ENCODE measurements around the gene PCDH7. TPM values are rescaled to one million over a fixed set of nuclear protein-coding genes. Genes with fewer than 3 reads are reported as not detected.

PCDH7 gene
- polyA plus RNA-seq, 2 donors = 3.3 to 7.4 TPM

DNA sequence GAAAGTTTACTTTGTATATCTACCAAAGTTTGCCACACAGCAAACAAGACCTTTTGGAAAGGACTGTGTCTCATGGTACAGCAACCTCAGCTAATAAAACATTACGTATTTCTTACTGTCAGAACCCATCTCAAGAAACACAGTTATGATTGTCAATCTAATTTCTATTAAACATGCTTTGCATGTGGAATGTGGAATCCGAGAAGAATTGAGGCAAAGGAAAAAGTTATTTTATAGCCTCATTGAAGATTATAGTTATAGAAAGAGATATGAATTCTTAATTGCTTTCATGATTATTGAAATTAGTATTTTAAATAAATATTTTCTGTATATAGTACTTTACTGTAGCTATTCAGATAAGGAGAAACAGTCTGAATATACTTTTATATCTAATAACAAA is 5.4 kb downstream of the PCDH7 start:
- H3K4me1 ChIP-seq (ENCODE audit: control insufficient read depth in 2 of 2, insufficient read depth in 2 of 2, low read length in 1 of 2) = peaks cover 0 to 12% of the 10 kb centered on the region in 2 donors
- peaks cover 0 to 10% of the 10 kb centered on the region in 2 donors for H3K9me3 ChIP-seq (ENCODE audit: control insufficient read depth in 2 of 2, insufficient read depth in 1 of 2, low read depth in 1 of 2, low read length in 1 of 2)
- H3K4me3 ChIP-seq (ENCODE audit: low read depth in 1 of 2, low read length in 2 of 2) = peak overlapping the region in 1 of 2 donors; percentile 37
- WGBS, 2 donors = 34 to 42% methylated on average over 2 of the region's 2 CpGs
- H3K27ac ChIP-seq (ENCODE audit: low read depth in 2 of 2, low read length in 1 of 2) = no peak overlapping the region
- H3K27me3 ChIP-seq (ENCODE audit: control insufficient read depth in 1 of 2, insufficient read depth in 2 of 2, low read length in 2 of 2) = peaks cover 0 to 2% of the 10 kb centered on the region in 2 donors
- peaks cover 0 to 3% of the 10 kb centered on the region in 2 donors for H3K36me3 ChIP-seq (ENCODE audit: control insufficient read depth in 2 of 2, insufficient read depth in 2 of 2, low read length in 1 of 2)

GRCh38 chr4:30726090-30726675 is 6.0 kb downstream of the PCDH7 start:
- H3K27ac ChIP-seq (ENCODE audit: low read depth in 2 of 2, low read length in 1 of 2) = no peak overlapping the region
- 31 to 41% methylated on average over 2 of the region's 2 CpGs for WGBS, 2 donors
- peaks cover 0 to 10% of the 10 kb centered on the region in 2 donors for H3K9me3 ChIP-seq (ENCODE audit: control insufficient read depth in 2 of 2, insufficient read depth in 1 of 2, low read depth in 1 of 2, low read length in 1 of 2)
- H3K27me3 ChIP-seq (ENCODE audit: control insufficient read depth in 1 of 2, insufficient read depth in 2 of 2, low read length in 2 of 2) = peaks cover 0 to under 1% of the 10 kb centered on the region in 2 donors
- peaks cover 0 to 3% of the 10 kb centered on the region in 2 donors for H3K36me3 ChIP-seq (ENCODE audit: control insufficient read depth in 2 of 2, insufficient read depth in 2 of 2, low read length in 1 of 2)
- H3K4me1 ChIP-seq (ENCODE audit: control insufficient read depth in 2 of 2, insufficient read depth in 2 of 2, low read length in 1 of 2) = peaks cover 0 to 12% of the 10 kb centered on the region in 2 donors
- H3K4me3 ChIP-seq (ENCODE audit: low read depth in 1 of 2, low read length in 2 of 2) = peak overlapping the region in 1 of 2 donors; percentile 23

GRCh38 chr4:30727409-30727808 is 7.2 kb downstream of the PCDH7 start:
- no peak overlapping the region for H3K27ac ChIP-seq (ENCODE audit: low read depth in 2 of 2, low read length in 1 of 2)
- no peaks in the 10 kb centered on the region for H3K36me3 ChIP-seq (ENCODE audit: control insufficient read depth in 2 of 2, insufficient read depth in 2 of 2, low read length in 1 of 2)
- 61 to 67% methylated on average over 2 of the region's 2 CpGs for WGBS, 2 donors
- peak overlapping the region in 1 of 2 donors; percentile 26 for H3K4me3 ChIP-seq (ENCODE audit: low read depth in 1 of 2, low read length in 2 of 2)
- peaks cover 0 to 8% of the 10 kb centered on the region in 2 donors for H3K4me1 ChIP-seq (ENCODE audit: control insufficient read depth in 2 of 2, insufficient read depth in 2 of 2, low read length in 1 of 2)
- H3K27me3 ChIP-seq (ENCODE audit: control insufficient read depth in 1 of 2, insufficient read depth in 2 of 2, low read length in 2 of 2) = no peaks in the 10 kb centered on the region
- H3K9me3 ChIP-seq (ENCODE audit: control insufficient read depth in 2 of 2, insufficient read depth in 1 of 2, low read depth in 1 of 2, low read length in 1 of 2) = peaks cover 0 to 4% of the 10 kb centered on the region in 2 donors

DNA sequence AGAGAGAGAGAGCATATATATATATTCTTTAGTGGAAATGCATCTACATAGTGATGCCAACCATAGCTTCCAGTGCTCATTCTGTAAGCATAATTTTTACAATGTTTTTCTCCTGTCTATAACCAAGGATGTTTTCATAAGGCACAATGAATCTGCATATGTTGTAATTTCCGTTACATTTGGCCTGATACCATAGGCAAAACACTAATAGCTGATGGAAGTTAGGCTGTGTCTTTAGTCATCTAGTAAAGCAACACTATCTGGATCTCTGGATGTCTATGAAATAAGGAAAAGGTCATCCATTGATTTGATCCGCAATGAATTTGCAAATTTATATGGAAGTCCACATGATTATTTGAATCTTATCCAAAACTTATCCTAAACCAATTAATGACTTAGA is 8.1 kb downstream of the PCDH7 start:
- Histone ChIP-seq H3K36me3 (ENCODE audit: control insufficient read depth in 2 of 2, insufficient read depth in 2 of 2, low read length in 1 of 2) (no peaks in the 10 kb centered on the region), H3K9me3 (ENCODE audit: control insufficient read depth in 2 of 2, insufficient read depth in 1 of 2, low read depth in 1 of 2, low read length in 1 of 2) (no peaks in the 10 kb centered on the region), H3K4me3 (ENCODE audit: low read depth in 1 of 2, low read length in 2 of 2) (no peak overlapping the region), H3K27me3 (ENCODE audit: control insufficient read depth in 1 of 2, insufficient read depth in 2 of 2, low read length in 2 of 2) (no peaks in the 10 kb centered on the region), H3K27ac (ENCODE audit: low read depth in 2 of 2, low read length in 1 of 2) (no peak overlapping the region), H3K4me1 (ENCODE audit: control insufficient read depth in 2 of 2, insufficient read depth in 2 of 2, low read length in 1 of 2) (no peaks in the 10 kb centered on the region)
- 80 to 83% methylated on average over 2 of the region's 2 CpGs for WGBS, 2 donors

GRCh38 chr4:30743897-30744296 is 23.7 kb downstream of the PCDH7 start:
- H3K27ac ChIP-seq (ENCODE audit: low read depth in 2 of 2, low read length in 1 of 2) = no peak overlapping the region
- H3K36me3 ChIP-seq (ENCODE audit: control insufficient read depth in 2 of 2, insufficient read depth in 2 of 2, low read length in 1 of 2) = no peaks in the 10 kb centered on the region
- H3K4me3 ChIP-seq (ENCODE audit: low read depth in 1 of 2, low read length in 2 of 2) = no peak overlapping the region
- no peaks in the 10 kb centered on the region for H3K4me1 ChIP-seq (ENCODE audit: control insufficient read depth in 2 of 2, insufficient read depth in 2 of 2, low read length in 1 of 2)
- H3K9me3 ChIP-seq (ENCODE audit: control insufficient read depth in 2 of 2, insufficient read depth in 1 of 2, low read depth in 1 of 2, low read length in 1 of 2) = no peaks in the 10 kb centered on the region
- WGBS, 2 donors = 54 to 70% methylated on average over 3 of the region's 3 CpGs
- H3K27me3 ChIP-seq (ENCODE audit: control insufficient read depth in 1 of 2, insufficient read depth in 2 of 2, low read length in 2 of 2) = no peaks in the 10 kb centered on the region

- Histone ChIP-seq H3K4me1 (ENCODE audit: control insufficient read depth in 2 of 2, insufficient read depth in 2 of 2, low read length in 1 of 2) (no peaks in the 10 kb centered on the region), H3K4me3 (ENCODE audit: low read depth in 1 of 2, low read length in 2 of 2) (no peak overlapping the region), H3K27me3 (ENCODE audit: control insufficient read depth in 1 of 2, insufficient read depth in 2 of 2, low read length in 2 of 2) (no peaks in the 10 kb centered on the region), H3K27ac (ENCODE audit: low read depth in 2 of 2, low read length in 1 of 2) (no peak overlapping the region), H3K9me3 (ENCODE audit: control insufficient read depth in 2 of 2, insufficient read depth in 1 of 2, low read depth in 1 of 2, low read length in 1 of 2) (no peaks in the 10 kb centered on the region), H3K36me3 (ENCODE audit: control insufficient read depth in 2 of 2, insufficient read depth in 2 of 2, low read length in 1 of 2) (no peaks in the 10 kb centered on the region)
Observed at GRCh38 chr4:30744386-30744785, 24.2 kb downstream of the PCDH7 start.

- 65 to 69% methylated on average over 4 of the region's 4 CpGs for WGBS, 2 donors
- no peak overlapping the region for H3K27ac ChIP-seq (ENCODE audit: low read depth in 2 of 2, low read length in 1 of 2)
- no peaks in the 10 kb centered on the region for H3K9me3 ChIP-seq (ENCODE audit: control insufficient read depth in 2 of 2, insufficient read depth in 1 of 2, low read depth in 1 of 2, low read length in 1 of 2)
- H3K36me3 ChIP-seq (ENCODE audit: control insufficient read depth in 2 of 2, insufficient read depth in 2 of 2, low read length in 1 of 2) = no peaks in the 10 kb centered on the region
- H3K4me3 ChIP-seq (ENCODE audit: low read depth in 1 of 2, low read length in 2 of 2) = no peak overlapping the region
- H3K27me3 ChIP-seq (ENCODE audit: control insufficient read depth in 1 of 2, insufficient read depth in 2 of 2, low read length in 2 of 2) = no peaks in the 10 kb centered on the region
- no peaks in the 10 kb centered on the region for H3K4me1 ChIP-seq (ENCODE audit: control insufficient read depth in 2 of 2, insufficient read depth in 2 of 2, low read length in 1 of 2)
Observed at GRCh38 chr4:30744957-30745640, 24.9 kb downstream of the PCDH7 start.

DNA sequence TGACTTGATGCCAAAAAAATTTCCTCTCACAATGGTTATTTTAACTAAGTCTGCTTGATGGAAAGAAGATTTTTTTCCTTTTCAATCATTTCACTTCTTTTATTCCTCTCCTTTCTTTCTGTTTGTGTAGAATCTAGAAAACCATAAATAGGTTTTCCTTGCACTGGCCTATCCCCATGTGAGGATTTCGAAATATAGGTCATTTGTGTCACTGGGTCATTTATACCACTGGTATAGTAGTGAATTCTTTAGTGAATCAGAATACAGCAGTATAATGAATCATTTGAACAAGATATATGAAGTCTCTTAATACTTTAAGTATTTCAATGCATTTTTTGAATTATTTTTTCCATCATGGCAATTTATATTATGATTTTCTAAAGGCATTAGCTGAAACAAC is 26.6 kb downstream of the PCDH7 start:
- no peak overlapping the region for H3K4me3 ChIP-seq (ENCODE audit: low read depth in 1 of 2, low read length in 2 of 2)
- no peaks in the 10 kb centered on the region for H3K27me3 ChIP-seq (ENCODE audit: control insufficient read depth in 1 of 2, insufficient read depth in 2 of 2, low read length in 2 of 2)
- 34 to 48% methylated on average over 1 of the region's 1 CpG for WGBS, 2 donors
- no peaks in the 10 kb centered on the region for H3K36me3 ChIP-seq (ENCODE audit: control insufficient read depth in 2 of 2, insufficient read depth in 2 of 2, low read length in 1 of 2)
- H3K27ac ChIP-seq (ENCODE audit: low read depth in 2 of 2, low read length in 1 of 2) = no peak overlapping the region
- no peaks in the 10 kb centered on the region for H3K4me1 ChIP-seq (ENCODE audit: control insufficient read depth in 2 of 2, insufficient read depth in 2 of 2, low read length in 1 of 2)
- H3K9me3 ChIP-seq (ENCODE audit: control insufficient read depth in 2 of 2, insufficient read depth in 1 of 2, low read depth in 1 of 2, low read length in 1 of 2) = no peaks in the 10 kb centered on the region

DNA sequence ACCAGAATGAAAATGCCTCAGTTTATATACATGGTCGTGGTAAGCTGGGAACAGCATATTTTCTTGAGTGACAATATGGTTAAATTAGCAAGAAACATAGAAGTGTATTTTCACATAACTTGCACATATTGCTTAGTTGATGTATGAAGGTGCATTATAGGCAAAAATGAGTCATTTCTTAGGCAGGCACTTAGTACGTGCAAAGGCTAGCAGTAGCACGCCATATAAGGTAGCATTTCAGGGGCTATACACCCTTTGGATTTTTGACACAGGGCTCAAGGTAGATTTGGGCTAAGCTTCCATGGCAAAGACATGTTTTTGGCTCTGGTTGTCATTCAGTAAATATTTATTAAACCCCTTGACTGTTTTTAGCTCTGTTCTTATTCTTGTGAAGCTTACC is 33.1 kb downstream of the PCDH7 start:
- WGBS, 2 donors = 39 to 56% methylated on average over 3 of the region's 3 CpGs
- no peak overlapping the region for H3K4me3 ChIP-seq (ENCODE audit: low read depth in 1 of 2, low read length in 2 of 2)
- no peaks in the 10 kb centered on the region for H3K4me1 ChIP-seq (ENCODE audit: control insufficient read depth in 2 of 2, insufficient read depth in 2 of 2, low read length in 1 of 2)
- H3K27me3 ChIP-seq (ENCODE audit: control insufficient read depth in 1 of 2, insufficient read depth in 2 of 2, low read length in 2 of 2) = no peaks in the 10 kb centered on the region
- H3K36me3 ChIP-seq (ENCODE audit: control insufficient read depth in 2 of 2, insufficient read depth in 2 of 2, low read length in 1 of 2) = no peaks in the 10 kb centered on the region
- H3K27ac ChIP-seq (ENCODE audit: low read depth in 2 of 2, low read length in 1 of 2) = no peak overlapping the region
- H3K9me3 ChIP-seq (ENCODE audit: control insufficient read depth in 2 of 2, insufficient read depth in 1 of 2, low read depth in 1 of 2, low read length in 1 of 2) = no peaks in the 10 kb centered on the region

GRCh38 chr4:30754021-30754420 is 33.9 kb downstream of the PCDH7 start:
- Histone ChIP-seq H3K27me3 (ENCODE audit: control insufficient read depth in 1 of 2, insufficient read depth in 2 of 2, low read length in 2 of 2) (no peaks in the 10 kb centered on the region), H3K4me1 (ENCODE audit: control insufficient read depth in 2 of 2, insufficient read depth in 2 of 2, low read length in 1 of 2) (no peaks in the 10 kb centered on the region), H3K9me3 (ENCODE audit: control insufficient read depth in 2 of 2, insufficient read depth in 1 of 2, low read depth in 1 of 2, low read length in 1 of 2) (no peaks in the 10 kb centered on the region), H3K4me3 (ENCODE audit: low read depth in 1 of 2, low read length in 2 of 2) (no peak overlapping the region), H3K36me3 (ENCODE audit: control insufficient read depth in 2 of 2, insufficient read depth in 2 of 2, low read length in 1 of 2) (no peaks in the 10 kb centered on the region), H3K27ac (ENCODE audit: low read depth in 2 of 2, low read length in 1 of 2) (no peak overlapping the region)
- WGBS, 2 donors = 76 to 79% methylated on average over 3 of the region's 3 CpGs
